Large intestine (tissue), 3 donors: ENCODE data around the gene ACTL8. TPM values are rescaled to one million over a fixed set of nuclear protein-coding genes. Genes with fewer than 3 reads are reported as not detected.

Experiments used
- DNase-seq, 2 donors: peaks; one replicate each; pipeline versions ENCODE4 v3.0.0 to v3.0.0-alpha.2; 2013
- H3K27ac ChIP-seq: one replicate; pipeline ENCODE4 v1.5.1; 2013; ENCODE audit warnings: low read length
- H3K27me3 ChIP-seq: 2 replicates; pipeline ENCODE4 v1.6.1; 2013; ENCODE audit warnings: low read length; ENCODE audit not compliant: control insufficient read depth, insufficient read depth
- H3K36me3 ChIP-seq: 2 replicates; pipeline ENCODE4 v1.6.1; 2013; ENCODE audit warnings: low read length; ENCODE audit not compliant: control insufficient read depth, insufficient read depth
- H3K4me1 ChIP-seq: one replicate; pipeline ENCODE4 v1.6.1; 2013; ENCODE audit warnings: low read length; ENCODE audit not compliant: control insufficient read depth, insufficient read depth
- H3K4me3 ChIP-seq: one replicate; pipeline ENCODE4 v1.5.1; 2013; ENCODE audit warnings: low read length
- H3K9me3 ChIP-seq: one replicate; pipeline ENCODE4 v1.6.1; 2013; ENCODE audit warnings: mild to moderate bottlenecking, low read depth, low read length, moderate library complexity; ENCODE audit not compliant: control insufficient read depth
- WGBS: methylation state at CpG from one replicate; pipeline ENCODE4 v1.1.5; 2013; ENCODE audit warnings: low lambda C conversion rate; ENCODE audit not compliant: insufficient coverage; 5-methylcytosine and 5-hydroxymethylcytosine counted together
- polyA plus RNA-seq: library from polyadenylated mRNA; unstranded; fragments of 120-200 nt; gene quantifications from one replicate; pipeline ENCODE4 v1.2.1, GENCODE V29; 2013

ACTL8 gene
- polyA plus RNA-seq, 1 donor = not detected

DNA sequence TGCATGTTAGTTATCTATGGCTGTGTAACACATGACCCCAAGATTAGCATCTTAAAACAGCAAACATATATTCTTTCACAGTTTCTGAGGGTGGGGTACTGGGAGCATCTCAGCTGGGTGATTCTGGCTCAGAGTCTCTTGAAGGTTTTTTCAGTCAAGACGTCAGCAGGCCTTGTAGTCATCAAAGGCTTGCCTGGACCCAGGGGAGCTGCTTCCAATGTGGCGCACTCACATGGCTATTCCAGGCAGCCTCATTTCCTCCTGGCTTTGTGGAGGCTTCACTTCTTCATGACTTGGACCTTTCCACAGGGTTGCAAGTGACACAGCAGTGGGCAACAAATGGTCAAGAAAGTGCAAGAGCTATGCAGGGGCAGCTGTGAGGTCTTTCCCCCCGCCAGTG is 114.7 kb downstream of the ACTL8 start:
- no peaks in the 10 kb centered on the region for H3K9me3 ChIP-seq
- no peak overlapping the region for H3K4me3 ChIP-seq
- no peak for DNase-seq
- no CpG with 5 or more reads among the region's 3 CpGs for WGBS
- H3K4me1 ChIP-seq = no peaks in the 10 kb centered on the region
- no peaks in the 10 kb centered on the region for H3K27me3 ChIP-seq
- no peaks in the 10 kb centered on the region for H3K36me3 ChIP-seq
- no peak overlapping the region for H3K27ac ChIP-seq

GRCh38 chr1:17870679-17871078 is 115.5 kb downstream of the ACTL8 start:
- H3K27ac ChIP-seq = no peak overlapping the region
- no peaks in the 10 kb centered on the region for H3K9me3 ChIP-seq
- DNase-seq = no peak
- WGBS = 100% methylated on average over 1 of the region's 1 CpG
- no peaks in the 10 kb centered on the region for H3K36me3 ChIP-seq
- H3K27me3 ChIP-seq = no peaks in the 10 kb centered on the region
- H3K4me3 ChIP-seq = no peak overlapping the region
- no peaks in the 10 kb centered on the region for H3K4me1 ChIP-seq

GRCh38 chr1:17873007-17873675 is 118.0 kb downstream of the ACTL8 start:
- no peaks in the 10 kb centered on the region for H3K4me1 ChIP-seq
- no peaks in the 10 kb centered on the region for H3K36me3 ChIP-seq
- no peak overlapping the region for H3K4me3 ChIP-seq
- no peak overlapping the region for H3K27ac ChIP-seq
- no peaks in the 10 kb centered on the region for H3K9me3 ChIP-seq
- WGBS = no CpG with 5 or more reads among the region's 8 CpGs
- no peak for DNase-seq
- H3K27me3 ChIP-seq = no peaks in the 10 kb centered on the region

- DNase-seq = no peak
- Histone ChIP-seq H3K36me3 (no peaks in the 10 kb centered on the region), H3K27me3 (no peaks in the 10 kb centered on the region), H3K27ac (no peak overlapping the region), H3K4me3 (no peak overlapping the region), H3K4me1 (no peaks in the 10 kb centered on the region), H3K9me3 (no peaks in the 10 kb centered on the region)
- no CpG with 5 or more reads among the region's 1 CpG for WGBS
Observed at GRCh38 chr1:17874231-17874630, 119.1 kb downstream of the ACTL8 start.

DNA sequence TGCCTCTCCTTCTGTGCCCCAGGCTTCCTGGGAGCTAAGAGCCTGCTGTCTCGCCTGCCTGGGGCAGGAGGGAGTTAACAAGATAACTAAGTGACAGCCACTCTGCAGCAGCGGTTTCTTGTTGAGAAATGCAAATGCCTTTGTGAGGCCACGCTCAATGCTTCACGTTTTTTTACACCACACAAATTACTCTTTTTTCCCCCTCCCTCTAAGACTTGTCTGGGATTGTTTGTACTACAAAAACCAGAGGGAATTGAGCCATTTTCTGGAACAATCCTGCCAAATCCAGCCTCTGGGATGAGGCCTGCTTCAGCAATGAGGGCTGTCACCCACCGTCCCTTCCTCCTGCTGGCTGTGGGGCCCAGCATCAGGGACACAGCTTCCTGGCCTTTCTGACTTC is 119.6 kb downstream of the ACTL8 start:
- H3K36me3 ChIP-seq = no peaks in the 10 kb centered on the region
- no CpG with 5 or more reads among the region's 5 CpGs for WGBS
- no peaks in the 10 kb centered on the region for H3K9me3 ChIP-seq
- H3K4me1 ChIP-seq = no peaks in the 10 kb centered on the region
- DNase-seq = peak in 1 of 2 donors; percentile 7
- H3K4me3 ChIP-seq = no peak overlapping the region
- no peak overlapping the region for H3K27ac ChIP-seq
- no peaks in the 10 kb centered on the region for H3K27me3 ChIP-seq

DNA sequence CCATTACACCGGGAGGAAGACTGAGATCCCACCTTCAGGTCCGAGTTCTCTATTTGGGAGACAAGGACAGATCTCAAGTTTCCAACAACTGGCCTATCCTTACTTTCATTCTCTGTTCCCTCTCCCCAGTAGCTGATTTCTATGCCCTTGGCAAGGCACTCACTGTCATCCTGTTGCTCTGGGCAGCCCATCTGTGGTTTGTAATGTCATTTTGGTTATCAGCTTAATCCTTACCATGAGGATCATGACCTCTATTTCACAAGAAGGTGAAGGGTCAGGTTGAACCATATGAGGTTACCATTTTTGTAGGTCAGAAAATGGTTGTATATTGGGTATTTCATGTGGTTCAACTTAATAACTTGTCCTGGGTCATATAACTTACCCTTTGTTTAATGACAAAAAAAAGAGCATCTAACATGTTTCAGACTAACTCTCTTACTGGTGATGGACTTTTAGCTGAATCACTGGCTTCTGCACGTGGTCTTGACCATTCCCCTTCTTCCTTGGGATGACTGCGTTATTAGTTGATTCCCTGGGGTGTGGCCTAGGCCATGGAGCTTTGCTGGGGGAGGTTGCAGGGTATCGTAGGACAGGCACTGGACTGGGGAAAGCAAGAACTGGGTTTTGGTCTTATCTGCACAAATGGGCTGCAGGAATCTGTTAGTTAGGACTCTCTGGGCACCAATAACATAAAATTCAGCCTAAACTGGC is 120.2 kb downstream of the ACTL8 start:
- Histone ChIP-seq H3K4me1 (no peaks in the 10 kb centered on the region), H3K27me3 (no peaks in the 10 kb centered on the region), H3K4me3 (no peak overlapping the region), H3K36me3 (no peaks in the 10 kb centered on the region), H3K9me3 (no peaks in the 10 kb centered on the region), H3K27ac (no peak overlapping the region)
- no peak for DNase-seq
- WGBS = no CpG with 5 or more reads among the region's 5 CpGs

DNA sequence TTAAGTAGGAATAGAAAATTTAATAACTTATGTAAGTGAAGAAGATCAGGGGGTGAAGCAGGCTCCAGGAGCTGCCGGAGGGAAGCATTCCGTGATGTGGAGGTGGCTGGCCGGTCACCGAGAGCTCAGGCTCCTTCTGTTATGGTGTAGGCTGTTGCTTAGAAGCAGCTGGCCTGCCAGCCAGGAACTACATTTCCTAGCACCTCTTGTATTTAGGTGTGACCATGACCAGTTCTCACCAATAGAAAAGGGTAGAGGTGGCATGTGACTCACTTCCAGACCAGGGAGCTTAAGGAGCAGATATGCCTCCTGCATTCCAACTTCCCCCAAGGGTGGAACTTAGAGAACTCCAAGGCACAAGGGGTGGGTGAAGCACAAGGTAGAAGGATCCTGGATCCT is 120.7 kb downstream of the ACTL8 start:
- Histone ChIP-seq H3K36me3 (no peaks in the 10 kb centered on the region), H3K27ac (no peak overlapping the region), H3K27me3 (no peaks in the 10 kb centered on the region), H3K9me3 (no peaks in the 10 kb centered on the region), H3K4me1 (no peaks in the 10 kb centered on the region), H3K4me3 (no peak overlapping the region)
- no CpG with 5 or more reads among the region's 4 CpGs for WGBS
- no peak for DNase-seq

Other genes with a start within 250 kb of the ACTL8 start
- 85.1 TPM for gene ARHGEF10L, start 215.6 kb upstream of the ACTL8 start, polyA plus RNA-seq